ENCODE data around the gene KIAA1671. TPM values are rescaled to one million over a fixed set of nuclear protein-coding genes. Genes with fewer than 3 reads are reported as not detected.

Gene KIAA1671
- total RNA-seq, 4 donors from 2014 or later: 7.6 to 26.1 (median 16.7) TPM

DNA sequence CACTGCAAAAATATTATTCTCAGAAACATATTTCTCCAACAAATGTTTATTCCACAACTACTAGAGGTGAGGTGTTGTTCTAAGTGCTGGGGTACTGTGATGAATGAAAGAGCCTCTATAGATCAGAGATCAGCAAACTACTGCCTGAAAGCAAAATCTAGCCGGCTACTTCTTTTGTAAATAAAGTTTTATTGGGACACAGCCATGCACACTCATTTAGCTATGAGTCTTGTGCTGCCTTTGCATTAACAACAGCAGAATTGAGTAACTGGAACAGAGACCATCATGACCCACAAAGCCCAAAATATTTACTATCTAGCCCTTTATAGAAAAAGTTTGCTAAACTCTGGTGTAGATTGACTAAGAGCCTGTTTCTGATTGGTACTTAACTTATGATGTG lies 210.0 kb downstream of the KIAA1671 start:
- intact Hi-C loops (cut with DNase I; ENCODE audit: low total_unique reads): no loop called here
- Histone ChIP-seq H3K27me3 (no peaks in the 10 kb centered on the region), H3K27ac (no peak overlapping the region), H3K4me3 (no peak overlapping the region), H3K4me1 (no peaks in the 10 kb centered on the region), H3K36me3 (no peaks in the 10 kb centered on the region), H3K9me3 (no peaks in the 10 kb centered on the region)
- no peak for DNase-seq
- TF ChIP-seq POLR2A (IDR thresholded peaks at IDR 0.05) (no peak), CTCF (IDR thresholded peaks at IDR 0.05) (no peak)

GRCh38 chr22:25165785-25166184 lies 213.3 kb downstream of the KIAA1671 start:
- no peaks in the 10 kb centered on the region for H3K9me3 ChIP-seq
- H3K4me1 ChIP-seq: no peaks in the 10 kb centered on the region
- intact Hi-C loops (cut with DNase I; ENCODE audit: low total_unique reads): no loop called here
- H3K36me3 ChIP-seq: no peaks in the 10 kb centered on the region
- H3K27ac ChIP-seq: no peak overlapping the region
- no peak overlapping the region for H3K4me3 ChIP-seq
- DNase-seq: no peak
- no peaks in the 10 kb centered on the region for H3K27me3 ChIP-seq
- no peak for TF ChIP-seq POLR2A (IDR thresholded peaks at IDR 0.05)
- TF ChIP-seq CTCF (IDR thresholded peaks at IDR 0.05): no peak

DNA sequence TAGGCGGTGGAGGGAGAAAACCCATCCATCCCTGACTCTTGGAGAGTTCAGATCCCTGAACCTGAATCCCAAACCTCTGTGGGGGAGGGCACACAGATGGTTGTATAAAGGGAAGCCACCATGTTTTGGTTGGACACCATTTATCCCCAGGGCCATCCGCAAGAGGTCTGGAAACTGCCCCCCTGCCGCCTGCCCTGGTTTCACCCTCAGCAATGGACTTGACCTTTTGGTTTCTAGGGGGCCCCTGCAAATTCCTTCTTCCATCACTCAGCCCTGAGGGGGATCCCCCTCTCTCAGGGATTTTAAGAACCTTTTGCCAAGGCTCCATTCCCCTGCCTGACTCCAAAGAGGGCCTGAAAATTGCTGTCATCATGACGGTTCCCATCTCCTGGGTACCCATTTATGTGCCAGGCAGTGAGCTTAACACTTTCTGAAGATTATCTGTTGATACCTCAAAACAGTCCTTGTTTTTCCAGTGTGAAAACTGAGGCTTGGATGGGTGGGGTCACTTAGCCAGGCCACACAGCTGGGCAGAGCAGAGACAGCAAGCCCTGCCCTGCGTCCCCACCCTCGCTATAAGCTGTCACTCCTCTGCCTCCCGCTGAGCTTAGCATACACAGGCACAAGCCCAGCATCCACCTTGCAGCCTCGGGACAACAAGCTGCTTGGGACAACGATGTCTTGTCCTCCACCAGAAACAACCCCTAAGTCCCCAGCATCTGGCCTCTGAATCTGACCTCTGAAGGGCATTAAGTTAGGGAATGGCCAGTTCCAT lies 213.9 kb downstream of the KIAA1671 start:
- no peak for DNase-seq
- no peaks in the 10 kb centered on the region for H3K36me3 ChIP-seq
- intact Hi-C loops (cut with DNase I; ENCODE audit: low total_unique reads): no loop called here
- TF ChIP-seq POLR2A (IDR thresholded peaks at IDR 0.05) (no peak), CTCF (IDR thresholded peaks at IDR 0.05) (no peak)
- H3K27ac ChIP-seq: no peak overlapping the region
- H3K4me3 ChIP-seq: no peak overlapping the region
- no peaks in the 10 kb centered on the region for H3K4me1 ChIP-seq
- no peaks in the 10 kb centered on the region for H3K9me3 ChIP-seq
- no peaks in the 10 kb centered on the region for H3K27me3 ChIP-seq

GRCh38 chr22:25167082-25167481 lies 214.6 kb downstream of the KIAA1671 start:
- DNase-seq: no peak
- intact Hi-C loops (cut with DNase I; ENCODE audit: low total_unique reads): no loop called here
- TF ChIP-seq CTCF (IDR thresholded peaks at IDR 0.05) (no peak), POLR2A (IDR thresholded peaks at IDR 0.05) (no peak)

DNA sequence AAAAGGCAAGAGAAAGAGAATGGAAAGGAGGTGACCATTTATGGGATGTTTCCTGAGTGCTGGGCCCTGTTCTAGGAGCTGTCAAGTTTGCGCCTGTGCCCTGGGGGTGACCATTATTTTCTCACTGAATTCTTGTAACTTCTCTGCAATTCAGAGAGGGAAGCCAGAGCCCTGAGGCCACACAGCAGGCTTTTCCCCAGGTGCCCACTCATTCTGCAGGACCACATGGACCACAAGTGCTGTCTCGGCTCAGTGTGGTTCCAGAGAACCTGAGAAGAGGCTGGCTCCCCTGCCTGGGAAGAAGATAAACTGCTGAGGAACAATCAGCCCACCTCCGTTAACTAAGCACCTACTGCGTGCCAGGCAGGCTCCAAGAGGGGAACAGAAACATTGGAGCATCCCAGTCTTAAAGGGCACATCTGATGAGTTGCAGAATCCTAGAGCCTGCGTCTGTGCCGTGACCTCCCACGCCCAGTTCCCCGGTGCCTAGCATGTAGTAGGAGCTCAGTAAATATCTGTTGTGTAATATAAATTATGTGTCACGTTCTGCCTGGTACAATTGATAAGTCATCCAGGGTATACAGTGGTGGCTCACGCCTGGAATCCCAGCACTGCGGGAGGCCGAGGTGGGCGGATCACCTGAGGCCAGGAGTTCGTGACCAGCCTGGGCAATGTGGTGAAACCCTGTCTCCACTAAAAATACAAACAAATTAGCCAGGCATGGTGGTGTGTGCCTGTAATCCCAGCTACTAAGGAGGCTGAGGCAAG lies 215.5 kb downstream of the KIAA1671 start:
- Histone ChIP-seq H3K9me3 (no peaks in the 10 kb centered on the region), H3K27ac (no peak overlapping the region), H3K36me3 (no peaks in the 10 kb centered on the region), H3K4me1 (no peaks in the 10 kb centered on the region), H3K27me3 (no peaks in the 10 kb centered on the region), H3K4me3 (no peak overlapping the region)
- no peak for DNase-seq
- intact Hi-C loops (cut with DNase I; ENCODE audit: low total_unique reads): no loop called here
- TF ChIP-seq POLR2A (IDR thresholded peaks at IDR 0.05) (no peak), CTCF (IDR thresholded peaks at IDR 0.05) (no peak)

More at GRCh38 chr22:25167082-25167481, 214.6 kb downstream of the KIAA1671 start:
- H3K4me1 ChIP-seq: no peaks in the 10 kb centered on the region
- H3K4me3 ChIP-seq: no peak overlapping the region
- no peaks in the 10 kb centered on the region for H3K27me3 ChIP-seq
- H3K9me3 ChIP-seq: no peaks in the 10 kb centered on the region
- no peaks in the 10 kb centered on the region for H3K36me3 ChIP-seq
- H3K27ac ChIP-seq: no peak overlapping the region
